Mesenchymal stem cell (in vitro differentiated cells and primary cell): ENCODE results near the gene SLC38A9.
"Not testable (repeated sequence)": the region's sequence is repeated elsewhere in the genome, so short reads cannot be mapped to it uniquely, and the experiment has no call there.

Source experiments
- DNase-seq: peaks from one replicate; pipeline ENCODE4 v3.0.0-alpha.2; 2013
- H2AFZ ChIP-seq: one replicate; pipeline ENCODE4 v1.6.1; 2013; ENCODE audit warnings: low read depth, mild to moderate bottlenecking, control low read depth, inconsistent platforms, low read length, moderate library complexity
- H2AK5ac ChIP-seq: 2 replicates; pipeline ENCODE4 v1.6.1; 2013; ENCODE audit warnings: low read length, moderate library complexity, mild to moderate bottlenecking, inconsistent platforms; ENCODE audit not compliant: severe bottlenecking
- H2BK120ac ChIP-seq: one replicate; pipeline ENCODE4 v1.6.1; 2013; ENCODE audit warnings: low read depth, mild to moderate bottlenecking, inconsistent platforms, low read length, moderate library complexity
- H2BK12ac ChIP-seq, 2 experiments: one replicate each; pipeline ENCODE4 v1.6.1; 2013; ENCODE audit warnings: inconsistent platforms in 2 of 2, low read length in 2 of 2, mild to moderate bottlenecking in 2 of 2, moderate library complexity in 2 of 2, control low read depth in 1 of 2
- H2BK15ac ChIP-seq: one replicate; pipeline ENCODE4 v1.6.1; 2013; ENCODE audit warnings: mild to moderate bottlenecking, low read depth, inconsistent platforms; ENCODE audit not compliant: poor library complexity, severe bottlenecking
- H2BK5ac ChIP-seq: 2 replicates; pipeline ENCODE4 v1.6.1; 2013; ENCODE audit warnings: low read depth, mild to moderate bottlenecking, low read length, control low read depth, inconsistent platforms; ENCODE audit not compliant: poor library complexity, severe bottlenecking
- H3K14ac ChIP-seq, 2 experiments: one replicate each; pipeline ENCODE4 v1.6.1; 2013; ENCODE audit warnings: inconsistent platforms in 2 of 2, low read length in 2 of 2, control low read depth in 1 of 2, mild to moderate bottlenecking in 1 of 2, moderate library complexity in 1 of 2
- H3K18ac ChIP-seq, 2 experiments: one replicate each; pipeline ENCODE4 v1.6.1; 2013; ENCODE audit warnings: inconsistent platforms in 2 of 2, low read length in 2 of 2, control low read depth in 1 of 2, low read depth in 1 of 2, mild to moderate bottlenecking in 1 of 2
- H3K23ac ChIP-seq, 2 experiments: one replicate each; pipeline ENCODE4 v1.6.1; 2013; ENCODE audit warnings: inconsistent platforms in 2 of 2, low read length in 2 of 2, mild to moderate bottlenecking in 2 of 2, moderate library complexity in 2 of 2, control low read depth in 1 of 2
- H3K27ac ChIP-seq: 2 replicates; pipeline ENCODE4 v1.5.1; 2013; ENCODE audit warnings: mild to moderate bottlenecking, moderate library complexity, low read length, control low read depth, inconsistent platforms; ENCODE audit not compliant: poor library complexity, severe bottlenecking
- H3K27me3 ChIP-seq, 2 experiments: 2 replicates each; pipeline versions ENCODE4 v1.6.1 to v1.7.0; 2013; ENCODE audit warnings: low read length in 2 of 2, mild to moderate bottlenecking in 2 of 2, moderate library complexity in 2 of 2, control low read depth in 1 of 2, inconsistent platforms in 1 of 2; ENCODE audit not compliant: control insufficient read depth in 1 of 2, insufficient read depth in 1 of 2
- H3K36me3 ChIP-seq, 2 experiments: 2 replicates each; pipeline versions ENCODE4 v1.6.1 to v1.7.0; 2013; ENCODE audit warnings: low read length in 2 of 2, control low read depth in 1 of 2, inconsistent platforms in 1 of 2, low read depth in 1 of 2, mild to moderate bottlenecking in 1 of 2; ENCODE audit not compliant: insufficient read depth in 2 of 2, control insufficient read depth in 1 of 2
- H3K4ac ChIP-seq, 2 experiments: one replicate each; pipeline ENCODE4 v1.6.1; 2013; ENCODE audit warnings: inconsistent platforms in 2 of 2, low read length in 2 of 2, mild to moderate bottlenecking in 2 of 2, moderate library complexity in 2 of 2, control low read depth in 1 of 2, low read depth in 1 of 2
- H3K4me1 ChIP-seq: 2 replicates; pipeline ENCODE4 v1.6.1; 2013; ENCODE audit warnings: low read depth, low read length, control low read depth; ENCODE audit not compliant: control insufficient read depth, insufficient read depth
- H3K4me2 ChIP-seq: 2 replicates; pipeline ENCODE4 v1.6.1; 2013; ENCODE audit warnings: low read length, mild to moderate bottlenecking, inconsistent platforms; ENCODE audit not compliant: poor library complexity, severe bottlenecking
- H3K4me3 ChIP-seq, 2 experiments: 2 replicates each; pipeline versions ENCODE4 v1.5.1 to v1.7.0; 2013; ENCODE audit warnings: low read length in 2 of 2, mild to moderate bottlenecking in 2 of 2, control low read depth in 1 of 2, low read depth in 1 of 2; ENCODE audit not compliant: insufficient read depth in 1 of 2
- H3K79me1 ChIP-seq: replicated peaks from 2 replicates; pipeline ENCODE4 v1.6.1; 2013; ENCODE audit warnings: mild to moderate bottlenecking, control low read depth, low read length, inconsistent platforms; ENCODE audit not compliant: poor library complexity, severe bottlenecking
- H3K9ac ChIP-seq: 2 replicates; pipeline ENCODE4 v1.7.0; 2013; ENCODE audit warnings: mild to moderate bottlenecking, low read length, moderate library complexity
- H3K9me3 ChIP-seq: 2 replicates; pipeline ENCODE4 v1.7.0; 2013; ENCODE audit warnings: mild to moderate bottlenecking, low read length; ENCODE audit not compliant: control insufficient read depth
- H4K8ac ChIP-seq: one replicate; pipeline ENCODE4 v1.6.1; 2013; ENCODE audit warnings: inconsistent platforms, mild to moderate bottlenecking, low read length, moderate library complexity
- H4K91ac ChIP-seq: one replicate; pipeline ENCODE4 v1.6.1; 2013; ENCODE audit warnings: mild to moderate bottlenecking, low read length, inconsistent platforms
- WGBS: methylation state at CpG from one replicate; pipeline ENCODE4 v1.1.7; 2013; ENCODE audit warnings: mixed read lengths; 5-methylcytosine and 5-hydroxymethylcytosine counted together

Gene SLC38A9

DNA sequence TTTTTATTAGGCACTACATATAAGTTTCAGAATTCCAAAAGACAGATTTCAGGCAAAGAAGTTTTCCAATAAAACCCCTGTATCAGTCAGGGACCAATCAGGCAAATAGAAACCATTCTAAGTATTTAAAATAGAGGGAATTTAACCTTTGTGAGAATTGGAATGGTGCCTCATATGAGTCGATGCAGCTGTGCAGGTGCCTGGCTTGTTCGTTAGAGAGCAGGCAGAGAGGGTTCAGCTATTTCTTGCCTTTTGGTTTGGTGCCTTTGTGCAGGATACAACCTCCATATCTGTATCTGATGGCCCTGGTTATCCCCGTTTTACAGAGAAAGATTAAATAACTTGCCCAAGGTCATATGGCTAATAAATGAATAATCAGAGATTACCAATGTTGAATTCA, 19.7 kb upstream of the SLC38A9 start:
- no peak overlapping the region for H3K27ac ChIP-seq
- no peaks in the 10 kb centered on the region for H3K9me3 ChIP-seq
- H2BK5ac ChIP-seq, result no peak overlapping the region
- H3K79me1 ChIP-seq, result no peaks in the 10 kb centered on the region
- no peaks in the 10 kb centered on the region for H3K36me3 ChIP-seq
- no peak overlapping the region for H3K4ac ChIP-seq
- no peak for DNase-seq
- H3K4me3 ChIP-seq, result no peak overlapping the region
- H3K4me1 ChIP-seq, result no peaks in the 10 kb centered on the region
- no peak overlapping the region for H2BK12ac ChIP-seq
- no peak overlapping the region for H2BK120ac ChIP-seq
- no peak overlapping the region for H4K8ac ChIP-seq
- H2AK5ac ChIP-seq, result no peak overlapping the region
- WGBS, result 96% methylated on average over 2 of the region's 3 CpGs
- no peak overlapping the region for H3K18ac ChIP-seq
- no peak overlapping the region for H3K9ac ChIP-seq
- no peak overlapping the region for H2AFZ ChIP-seq
- no peak overlapping the region for H3K14ac ChIP-seq
- no peak overlapping the region for H2BK15ac ChIP-seq
- no peaks in the 10 kb centered on the region for H3K27me3 ChIP-seq
- no peak overlapping the region for H3K23ac ChIP-seq
- no peak overlapping the region for H4K91ac ChIP-seq
- H3K4me2 ChIP-seq, result no peak overlapping the region

- Histone ChIP-seq H4K8ac (no peak overlapping the region), H3K23ac (no peak overlapping the region), H3K4me2 (no peak overlapping the region), H3K4me1 (no peaks in the 10 kb centered on the region), H3K14ac (no peak overlapping the region), H2BK15ac (no peak overlapping the region), H3K27ac (no peak overlapping the region), H3K27me3 (no peaks in the 10 kb centered on the region), H3K9me3 (no peaks in the 10 kb centered on the region), H3K18ac (no peak overlapping the region), H2BK5ac (no peak overlapping the region), H2BK12ac (no peak overlapping the region), H3K36me3 (no peaks in the 10 kb centered on the region), H2AK5ac (no peak overlapping the region), H2BK120ac (no peak overlapping the region), H2AFZ (no peak overlapping the region), H3K4ac (no peak overlapping the region), H3K4me3 (no peak overlapping the region), H3K9ac (no peak overlapping the region), H3K79me1 (no peaks in the 10 kb centered on the region), H4K91ac (no peak overlapping the region)
- WGBS, result 92% methylated on average over 3 of the region's 4 CpGs
- no peak for DNase-seq
These were observed 12.2 kb upstream of the SLC38A9 start for GRCh38 chr5:55724281-55724680.

GRCh38 chr5:55720188-55720703, 8.1 kb upstream of the SLC38A9 start:
- Histone ChIP-seq H2AK5ac (no peak overlapping the region), H2BK12ac (no peak overlapping the region), H2BK120ac (no peak overlapping the region), H3K4me3 (no peak overlapping the region), H3K27ac (no peak overlapping the region), H3K4me2 (no peak overlapping the region), H3K36me3 (no peaks in the 10 kb centered on the region), H3K14ac (no peak overlapping the region), H4K8ac (no peak overlapping the region), H4K91ac (no peak overlapping the region), H2BK15ac (no peak overlapping the region), H3K23ac (no peak overlapping the region), H3K18ac (no peak overlapping the region), H3K79me1 (no peaks in the 10 kb centered on the region), H3K9me3 (peaks cover 3% of the 10 kb centered on the region), H2BK5ac (no peak overlapping the region), H3K4ac (no peak overlapping the region), H3K4me1 (no peaks in the 10 kb centered on the region), H3K9ac (no peak overlapping the region), H3K27me3 (no peaks in the 10 kb centered on the region), H2AFZ (no peak overlapping the region)
- 100% methylated on average over 2 of the region's 3 CpGs for WGBS
- DNase-seq, result no peak

GRCh38 chr5:55719026-55719425, 6.9 kb upstream of the SLC38A9 start:
- H4K91ac ChIP-seq, H3K27me3 ChIP-seq, DNase-seq, H3K4me2 ChIP-seq, H3K79me1 ChIP-seq, H3K4ac ChIP-seq, H3K4me3 ChIP-seq, H2BK12ac ChIP-seq, H2AK5ac ChIP-seq, H3K18ac ChIP-seq, H2BK15ac ChIP-seq, H2AFZ ChIP-seq, H3K9me3 ChIP-seq, H4K8ac ChIP-seq, H3K23ac ChIP-seq, H3K27ac ChIP-seq, H2BK5ac ChIP-seq, H2BK120ac ChIP-seq, H3K9ac ChIP-seq, H3K14ac ChIP-seq, H3K4me1 ChIP-seq, H3K36me3 ChIP-seq: not testable (repeated sequence)
- WGBS, result 80% methylated on average over 1 of the region's 2 CpGs
